ENCODE results near the gene EML3. TPM values are rescaled to one million over a fixed set of nuclear protein-coding genes. Genes with fewer than 3 reads are reported as not detected.

Gene EML3
- polyA plus RNA-seq, 2 of the 4 experiments (the other 2 are of a cell fraction) = 15.2 to 27.2 TPM

- POLR2A ChIA-PET = interaction anchor here (1.3 to 3.8 kb wide), 6 partner anchors 8 to 248 kb away, joined by 4 to 75 read pairs (median 25); partner anchors contain the start of genes C11orf98, CSKMT, GANAB and MTA2
- WGBS (ENCODE audit: missing lambda C conversion rate) = 56% methylated on average over 8 of the region's 8 CpGs
- Histone ChIP-seq H3K4me3 (no peak overlapping the region), H3K27ac (no peak overlapping the region), H3K9me3 (no peaks in the 10 kb centered on the region), H3K4me2 (no peak overlapping the region), H3K4me1 (peaks cover 41% of the 10 kb centered on the region)
- ATAC-seq (no peak), DNase-seq (ENCODE audit: low read depth in 1 of 2, low spot score in 1 of 2) (no peak), FAIRE-seq (no peak)
- CTCF ChIA-PET = interaction anchor here (0.8 to 4.9 kb wide), 17 partner anchors 8 to 269 kb away, joined by 3 to 32 read pairs (median 5); partner anchors contain the start of genes B3GAT3, EML3, MTA2 and ROM1
- TF ChIP-seq RNF2 (IDR thresholded peaks at IDR 0.05; ENCODE audit: borderline replicate concordance, low read depth) (no peak), RAD21 (conservative IDR thresholded peaks at IDR 0.05 in 1 of 2, IDR thresholded peaks at IDR 0.05 in 1 of 2) (no peak), USF2 (IDR thresholded peaks at IDR 0.05) (no peak), TFCP2L1 (CRISPR knock-in tag; IDR thresholded peaks at IDR 0.05) (no peak), CHD2 (IDR thresholded peaks at IDR 0.05; ENCODE audit: low read length, partially characterized antibody) (no peak), GATA3 (IDR thresholded peaks at IDR 0.05; ENCODE audit: borderline replicate concordance) (no peak), CTCF (IDR thresholded peaks at IDR 0.05) (no peak), SREBF2 (IDR thresholded peaks at IDR 0.05) (no peak), PBX3 (IDR thresholded peaks at IDR 0.05) (no peak), RFX5 (IDR thresholded peaks at IDR 0.05) (no peak), SMC3 (IDR thresholded peaks at IDR 0.05) (no peak), ESRRA (IDR thresholded peaks at IDR 0.05; ENCODE audit: borderline replicate concordance, low read length) (no peak), PHF8 (IDR thresholded peaks at IDR 0.05; ENCODE audit: borderline replicate concordance, low read depth) (no peak), NFE2L2 (conservative IDR thresholded peaks at IDR 0.05; ENCODE audit: low read length) (no peak), BHLHE40 (IDR thresholded peaks at IDR 0.05; ENCODE audit: low read depth, low read length) (no peak), FOSB (CRISPR knock-in tag; IDR thresholded peaks at IDR 0.05) (no peak)
Observed at GRCh38 chr11:62592989-62593421, 19.6 kb downstream of the EML3 start.

GRCh38 chr11:62592146-62592815 is 20.3 kb downstream of the EML3 start:
- Histone ChIP-seq H3K4me3 (peak overlapping the region; percentile 79), H3K4me2 (peak overlapping the region; percentile 90), H3K27ac (peak overlapping the region; percentile 80 to 90), H3K4me1 (peaks cover 48% of the 10 kb centered on the region), H3K9me3 (no peaks in the 10 kb centered on the region)
- no peak for DNase-seq (ENCODE audit: low read depth in 1 of 2, low spot score in 1 of 2)
- 49% methylated on average over 14 of the region's 17 CpGs for WGBS (ENCODE audit: missing lambda C conversion rate)
- peak; percentile 5 to 10; a peak in 4 of 6 replicates for ATAC-seq
- no peak for FAIRE-seq
- ChIA-PET POLR2A (interaction anchor here (0.7 to 3.8 kb wide), 42 partner anchors 8 to 625 kb away, joined by 3 to 93 read pairs (median 6); partner anchors contain the start of genes AHNAK, B3GAT3, C11orf98 and CSKMT), CTCF (interaction anchor here (0.6 to 4.9 kb wide), 24 partner anchors 9 to 270 kb away, joined by 3 to 32 read pairs (median 5); partner anchors contain the start of genes B3GAT3, EML3, MTA2 and ROM1)
- TF ChIP-seq GATA3 (IDR thresholded peaks at IDR 0.05; ENCODE audit: borderline replicate concordance) (no peak), NPAS2 (CRISPR knock-in tag; IDR thresholded peaks at IDR 0.05; ENCODE audit: borderline replicate concordance) (no peak), MAZ (IDR thresholded peaks at IDR 0.05; ENCODE audit: borderline replicate concordance, low read depth, low read length) (no peak), CBX8 (IDR thresholded peaks at IDR 0.05) (no peak), USF2 (IDR thresholded peaks at IDR 0.05) (no peak), MAX (IDR thresholded peaks at IDR 0.05) (no peak), HOXB5 (CRISPR knock-in tag; IDR thresholded peaks at IDR 0.05) (no peak), EHF (CRISPR knock-in tag; IDR thresholded peaks at IDR 0.05) (no peak), E2F6 (IDR thresholded peaks at IDR 0.05; ENCODE audit: borderline replicate concordance, low read depth) (no peak), RCOR1 (IDR thresholded peaks at IDR 0.05; ENCODE audit: low read depth, low read length) (no peak), ESRRA (IDR thresholded peaks at IDR 0.05; ENCODE audit: borderline replicate concordance, low read length) (no peak), CHD4 (IDR thresholded peaks at IDR 0.05; ENCODE audit: borderline replicate concordance) (no peak), ZNF302 (CRISPR knock-in tag; IDR thresholded peaks at IDR 0.05) (no peak), RNF2 (IDR thresholded peaks at IDR 0.05; ENCODE audit: borderline replicate concordance, low read depth) (no peak), JUN (IDR thresholded peaks at IDR 0.05) (no peak), ZC3H11A (IDR thresholded peaks at IDR 0.05) (no peak), PBX3 (IDR thresholded peaks at IDR 0.05) (no peak)

Measured in A549 (cell line).